HEK293T (cell line): ENCODE results near the gene ABHD17C.

Source experiments
- CTCF ChIA-PET: fragments of 350-600 bp; formaldehyde crosslinking; extraction: SDS; loops from one replicate; lab custom pipeline; 2021; ENCODE audit warnings: antibody characterized with exemption, inconsistent platforms; lab: Yijun Ruan, JAX
- POLR2A ChIA-PET: fragments of 350-600 bp; formaldehyde crosslinking; extraction: SDS; loops from one replicate; lab custom pipeline; 2020; ENCODE audit warnings: antibody characterized with exemption, inconsistent platforms; lab: Yijun Ruan, JAX
- DNase-seq: peaks from one replicate; pipeline ENCODE4 v3.0.0; 2012; ENCODE audit warnings: mixed read lengths; ENCODE audit errors: extremely low spot score
- ARNT ChIP-seq: fragments of 450-650 bp; IDR thresholded peaks from 2 replicates; pipeline ENCODE4 v1.6.1; 2017; ENCODE audit warnings: mild to moderate bottlenecking
- BHLHE40 ChIP-seq: fragments of 450-650 bp; IDR thresholded peaks from 2 replicates; pipeline ENCODE4 v1.6.1; 2016; ENCODE audit warnings: mild to moderate bottlenecking, moderate library complexity, borderline replicate concordance
- CTBP1 ChIP-seq: fragments of 450-650 bp; IDR thresholded peaks from 2 replicates; pipeline ENCODE4 v1.6.1; 2016; ENCODE audit warnings: borderline replicate concordance
- ELF4 ChIP-seq: fragments of 450-650 bp; IDR thresholded peaks from 2 replicates; pipeline ENCODE4 v1.6.1; 2017; ENCODE audit warnings: antibody characterized with exemption
- FOXA1 ChIP-seq: fragments of 450-650 bp; IDR thresholded peaks from 2 replicates; pipeline ENCODE4 v1.6.1; 2016; ENCODE audit warnings: mild to moderate bottlenecking
- FOXK2 ChIP-seq: fragments of 450-650 bp; IDR thresholded peaks from 2 replicates; pipeline ENCODE4 v1.6.1; 2016; ENCODE audit warnings: mild to moderate bottlenecking
- FOXM1 ChIP-seq: fragments of 450-650 bp; IDR thresholded peaks from 2 replicates; pipeline ENCODE4 v1.6.1; 2017; ENCODE audit warnings: mild to moderate bottlenecking, borderline replicate concordance
- HDGF ChIP-seq: fragments of 450-650 bp; IDR thresholded peaks from 2 replicates; pipeline ENCODE4 v1.6.1; 2017; ENCODE audit warnings: antibody characterized with exemption, borderline replicate concordance
- L3MBTL2 ChIP-seq: fragments of 450-650 bp; conservative IDR thresholded peaks from 2 replicates; pipeline ENCODE4 v1.6.1; 2016; ENCODE audit warnings: mild to moderate bottlenecking
- LEF1 ChIP-seq: fragments of 450-650 bp; IDR thresholded peaks from 2 replicates; pipeline ENCODE4 v1.6.1; 2017; ENCODE audit warnings: mild to moderate bottlenecking, borderline replicate concordance
- NFRKB ChIP-seq: fragments of 450-650 bp; IDR thresholded peaks from 2 replicates; pipeline ENCODE4 v1.6.1; 2016; ENCODE audit warnings: mild to moderate bottlenecking, moderate library complexity
- SP1 ChIP-seq: fragments of 450-650 bp; IDR thresholded peaks from 2 replicates; pipeline ENCODE4 v1.6.1; 2017
- SUZ12 ChIP-seq: fragments of 450-650 bp; IDR thresholded peaks from 2 replicates; pipeline ENCODE4 v1.6.1; 2016; ENCODE audit warnings: mild to moderate bottlenecking
- TARDBP ChIP-seq: fragments of 450-650 bp; IDR thresholded peaks from 2 replicates; pipeline ENCODE4 v1.6.1; 2016
- ZNF384 ChIP-seq: fragments of 450-650 bp; IDR thresholded peaks from 2 replicates; pipeline ENCODE4 v1.6.1; 2016
- TF ChIP-seq, protein P1 (sequence below): fragments of 450-650 bp; IDR thresholded peaks from 2 replicates; pipeline ENCODE4 v1.6.1; 2016

The ABHD17C gene

DNA sequence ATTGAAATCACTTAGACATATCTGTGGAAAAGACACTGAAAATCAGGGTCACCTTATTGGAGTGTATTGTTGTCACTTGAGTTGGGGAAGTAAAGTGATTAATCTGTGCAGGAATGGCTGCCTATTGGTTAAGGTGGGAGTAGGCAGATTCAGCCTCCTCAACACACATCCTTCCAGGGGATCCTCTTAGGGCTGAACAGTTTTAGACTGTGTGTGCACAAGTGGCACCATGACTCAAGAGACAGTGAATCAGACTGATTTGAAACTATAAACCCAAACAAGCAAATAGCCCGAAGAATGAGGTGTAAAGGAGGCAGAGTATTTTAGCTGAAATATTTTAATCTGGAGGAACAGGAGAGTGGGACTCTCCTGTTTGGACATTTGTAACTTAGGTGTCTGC lies 4.9 kb downstream of the ABHD17C start:
- no peak for TF ChIP-seq NFRKB
- ChIA-PET CTCF (no interaction called here), POLR2A (no interaction called here)
- DNase-seq: no peak

DNA sequence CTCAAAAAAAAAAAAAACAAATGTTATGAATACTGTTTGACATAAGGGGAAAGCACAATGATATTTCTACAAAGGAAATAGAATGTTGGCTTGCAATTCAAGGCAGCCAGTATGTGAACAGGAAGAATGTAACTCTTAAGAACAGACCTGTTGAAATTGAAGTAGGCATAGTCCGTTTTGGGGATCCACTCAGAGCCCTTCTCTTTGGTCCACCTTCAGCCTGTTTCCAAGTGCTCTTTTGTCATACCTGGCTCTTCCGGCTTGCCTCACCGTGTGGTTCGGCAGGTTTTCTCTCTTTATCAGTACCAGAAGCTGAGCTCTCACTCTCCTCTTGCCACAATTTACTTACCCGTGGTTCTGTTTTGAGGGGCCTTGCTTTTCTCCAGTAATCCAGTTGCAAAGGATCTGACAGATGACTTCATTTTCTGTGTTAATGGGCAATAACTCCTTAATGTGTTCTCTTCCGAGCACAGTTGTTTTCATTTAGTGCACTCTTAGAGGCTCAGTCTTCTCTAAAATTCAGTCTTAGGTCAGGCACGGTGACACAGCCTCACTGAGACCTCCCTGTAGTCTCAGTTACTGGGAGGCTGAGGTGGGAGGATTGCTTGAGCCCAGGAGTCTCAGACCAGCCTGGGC lies 6.7 kb downstream of the ABHD17C start:
- POLR2A ChIA-PET: no interaction called here
- CTCF ChIA-PET: interaction anchor here (0.6 kb wide), 1 partner anchor 132 kb away, joined by 3 read pairs; no protein-coding TSS in a partner anchor
- no peak for DNase-seq
- TF ChIP-seq LEF1 (no peak), NFRKB (no peak)
- TF ChIP-seq, protein P1, sequence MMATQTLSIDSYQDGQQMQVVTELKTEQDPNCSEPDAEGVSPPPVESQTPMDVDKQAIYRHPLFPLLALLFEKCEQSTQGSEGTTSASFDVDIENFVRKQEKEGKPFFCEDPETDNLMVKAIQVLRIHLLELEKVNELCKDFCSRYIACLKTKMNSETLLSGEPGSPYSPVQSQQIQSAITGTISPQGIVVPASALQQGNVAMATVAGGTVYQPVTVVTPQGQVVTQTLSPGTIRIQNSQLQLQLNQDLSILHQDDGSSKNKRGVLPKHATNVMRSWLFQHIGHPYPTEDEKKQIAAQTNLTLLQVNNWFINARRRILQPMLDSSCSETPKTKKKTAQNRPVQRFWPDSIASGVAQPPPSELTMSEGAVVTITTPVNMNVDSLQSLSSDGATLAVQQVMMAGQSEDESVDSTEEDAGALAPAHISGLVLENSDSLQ: peak; percentile 12; the same call in 1 of the 2 replicates

DNA sequence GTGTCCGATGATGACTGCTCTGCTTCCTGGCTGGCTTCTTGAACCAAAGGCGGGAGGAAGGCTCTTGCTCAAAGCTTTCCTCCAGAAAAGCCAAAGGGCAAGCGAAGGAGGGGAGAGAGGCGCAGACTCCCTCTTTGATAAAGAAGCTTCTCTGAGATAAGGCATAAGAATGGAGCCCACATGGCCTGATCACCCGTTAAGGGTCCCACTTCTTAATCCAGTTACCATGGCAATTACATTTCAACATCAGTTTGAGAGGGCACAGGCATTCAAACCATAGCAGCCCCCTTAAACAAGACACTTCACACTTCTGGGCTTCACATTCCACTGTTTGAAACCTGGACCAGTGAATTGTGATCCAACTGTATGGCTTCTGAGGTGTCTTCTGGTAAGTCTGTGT lies 8.0 kb downstream of the ABHD17C start:
- TF ChIP-seq FOXA1 (no peak), L3MBTL2 (no peak), BHLHE40 (no peak), ELF4 (no peak), SUZ12 (no peak), TARDBP (no peak), ARNT (no peak), SP1 (no peak), CTBP1 (no peak), FOXM1 (no peak), HDGF (no peak), LEF1 (no peak), NFRKB (no peak), ZNF384 (no peak), FOXK2 (no peak)
- TF ChIP-seq, protein P1: no peak
- POLR2A ChIA-PET: no interaction called here
- CTCF ChIA-PET: no interaction called here
- DNase-seq: no peak

DNA sequence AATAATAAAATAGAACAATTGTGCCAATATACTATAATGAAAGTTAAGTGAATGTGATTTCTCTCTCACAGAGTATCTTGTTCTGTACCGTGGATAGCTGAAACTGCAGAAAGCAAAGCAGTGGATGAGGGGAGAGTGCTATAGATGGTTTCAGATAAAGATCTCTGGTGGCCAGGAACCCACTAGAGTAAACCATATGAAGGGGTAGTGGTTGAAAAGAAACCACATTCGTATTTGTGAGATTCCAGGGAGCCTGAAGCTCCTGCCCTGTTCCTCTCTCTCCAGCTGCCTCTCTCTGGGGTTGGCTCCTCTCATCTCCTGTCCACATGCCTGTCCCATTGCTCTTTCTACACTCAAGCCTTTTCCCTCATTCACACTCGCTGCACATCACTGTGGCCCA lies 8.9 kb downstream of the ABHD17C start:
- POLR2A ChIA-PET: no interaction called here
- DNase-seq: no peak
- CTCF ChIA-PET: no interaction called here
- TF ChIP-seq LEF1: no peak
- no peak for TF ChIP-seq SP1
- TF ChIP-seq ZNF384: no peak
- TF ChIP-seq CTBP1: no peak
- no peak for TF ChIP-seq FOXM1
- TF ChIP-seq FOXK2: no peak
- TF ChIP-seq TARDBP: no peak
- TF ChIP-seq, protein P1: no peak
- no peak for TF ChIP-seq ARNT
- no peak for TF ChIP-seq FOXA1
- no peak for TF ChIP-seq ELF4
- TF ChIP-seq L3MBTL2: no peak
- TF ChIP-seq SUZ12: no peak
- TF ChIP-seq HDGF: no peak
- TF ChIP-seq BHLHE40: no peak
- no peak for TF ChIP-seq NFRKB

DNA sequence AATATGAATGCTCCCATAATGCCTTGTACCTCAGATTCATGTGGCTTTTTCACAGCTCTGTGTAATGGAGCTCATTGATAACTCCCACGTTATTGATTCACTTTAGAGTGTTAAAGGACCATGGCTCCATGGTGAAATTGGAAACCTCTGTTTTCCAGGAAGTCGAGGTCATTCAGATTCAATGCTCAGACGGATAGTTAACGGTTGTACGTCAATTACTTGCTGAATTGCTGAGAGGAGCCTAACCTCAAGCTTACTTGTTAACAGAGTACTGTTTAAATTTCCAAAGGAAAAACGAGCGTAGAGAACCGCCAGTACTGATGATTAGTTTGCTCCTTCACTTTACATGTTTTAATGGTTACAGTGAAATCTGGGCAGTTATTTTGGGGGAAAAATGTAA lies 11.1 kb downstream of the ABHD17C start:
- POLR2A ChIA-PET: interaction anchor here (2.2 kb wide), 1 partner anchor 11 kb away, joined by 9 read pairs; the partner anchor contains the start of gene ABHD17C
- no peak for DNase-seq
- CTCF ChIA-PET: interaction anchor here (0.8 kb wide), 1 partner anchor 9 kb away, joined by 3 read pairs; no protein-coding TSS in a partner anchor
- TF ChIP-seq SP1 (no peak), TARDBP (no peak), HDGF (no peak), BHLHE40 (no peak), ZNF384 (no peak), SUZ12 (no peak), FOXM1 (no peak), LEF1 (no peak), CTBP1 (no peak), NFRKB (no peak)
- TF ChIP-seq, protein P1: no peak

DNA sequence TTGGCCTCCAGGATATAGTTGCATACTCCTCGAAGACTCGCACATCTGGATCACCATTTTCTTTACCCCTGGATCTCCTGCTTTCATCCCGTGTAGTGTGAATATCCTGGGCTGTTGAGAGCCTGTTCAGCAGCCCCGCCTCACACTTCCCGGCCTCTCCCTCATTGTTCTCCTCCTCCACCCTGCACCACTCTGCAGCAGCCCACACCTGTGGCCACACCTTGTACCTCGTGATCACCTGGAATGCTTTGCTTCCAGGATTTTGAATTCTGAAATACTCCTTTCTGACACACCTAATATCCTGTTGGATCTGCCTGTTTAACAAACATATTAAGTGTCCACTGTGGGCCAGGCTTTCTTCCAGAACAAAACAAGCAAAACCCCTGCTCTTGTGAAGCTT lies 14.4 kb downstream of the ABHD17C start:
- POLR2A ChIA-PET: no interaction called here
- TF ChIP-seq NFRKB (no peak), ZNF384 (no peak), HDGF (no peak), SP1 (no peak), CTBP1 (no peak), L3MBTL2 (no peak), LEF1 (no peak)
- no peak for DNase-seq
- CTCF ChIA-PET: no interaction called here
